ENCODE data around the gene NHLH1.
"Not testable (repeated sequence)": the region's sequence is repeated elsewhere in the genome, so short reads cannot be mapped to it uniquely, and the experiment has no call there.

Gene NHLH1

DNA sequence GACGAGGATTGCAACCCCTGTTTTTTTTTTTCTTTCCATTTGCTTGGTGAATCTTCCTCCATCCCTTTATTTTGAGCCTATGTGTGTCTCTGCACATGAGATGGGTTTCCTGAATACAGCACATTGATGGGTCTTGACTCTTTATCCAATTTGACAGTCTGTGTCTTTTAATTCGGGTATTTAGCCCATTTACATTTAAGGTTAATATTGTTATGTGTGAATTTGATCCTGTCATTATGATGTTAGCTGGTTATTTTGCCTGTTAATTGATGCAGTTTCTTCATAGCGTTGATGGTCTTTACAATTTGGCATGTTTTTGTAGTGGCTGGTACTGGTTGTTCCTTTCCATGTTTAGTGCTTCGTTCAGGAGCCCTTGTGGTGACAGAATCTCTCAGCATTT is 21.5 kb downstream of the NHLH1 start:
- not testable (repeated sequence) for DNase-seq

GRCh38 chr1:160394673-160395072 is 27.8 kb downstream of the NHLH1 start:
- DNase-seq: no peak

GRCh38 chr1:160397651-160398050 is 30.8 kb downstream of the NHLH1 start:
- DNase-seq: no peak

- DNase-seq: no peak
Observed at GRCh38 chr1:160398823-160399222, 32.0 kb downstream of the NHLH1 start.

DNA sequence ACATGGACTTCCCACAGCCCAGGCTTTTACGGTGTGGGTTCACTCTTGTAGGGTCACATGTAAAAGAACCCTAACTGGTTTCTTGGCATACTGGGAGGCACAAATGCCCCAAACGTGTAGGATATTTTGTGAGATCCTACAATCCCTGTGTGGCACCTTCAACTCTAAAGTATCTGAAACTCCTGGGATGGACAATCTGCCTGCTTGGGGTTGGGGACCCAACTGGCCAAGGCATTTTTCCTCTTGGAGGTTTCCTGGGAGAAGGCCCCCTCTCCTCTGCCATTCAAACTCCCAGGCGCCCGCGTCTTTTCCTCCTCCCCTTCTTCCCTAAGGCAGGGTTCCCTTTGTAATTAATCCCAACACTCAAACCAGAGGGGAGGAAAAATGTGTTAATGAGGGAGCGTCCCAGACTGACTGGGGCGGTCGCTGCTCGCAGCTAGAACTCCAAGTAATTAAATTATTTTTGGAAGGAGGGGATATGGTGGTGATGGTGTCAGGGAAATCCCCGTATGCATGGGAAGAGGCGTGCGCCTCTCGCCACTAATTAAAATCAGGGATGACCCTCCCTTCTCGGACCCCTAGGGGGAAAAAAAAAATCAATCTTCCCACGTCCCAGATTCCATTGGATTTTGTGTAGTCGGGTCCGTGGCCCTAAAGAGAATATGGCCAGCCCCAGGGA is 32.8 kb downstream of the NHLH1 start:
- no peak for DNase-seq

DNA sequence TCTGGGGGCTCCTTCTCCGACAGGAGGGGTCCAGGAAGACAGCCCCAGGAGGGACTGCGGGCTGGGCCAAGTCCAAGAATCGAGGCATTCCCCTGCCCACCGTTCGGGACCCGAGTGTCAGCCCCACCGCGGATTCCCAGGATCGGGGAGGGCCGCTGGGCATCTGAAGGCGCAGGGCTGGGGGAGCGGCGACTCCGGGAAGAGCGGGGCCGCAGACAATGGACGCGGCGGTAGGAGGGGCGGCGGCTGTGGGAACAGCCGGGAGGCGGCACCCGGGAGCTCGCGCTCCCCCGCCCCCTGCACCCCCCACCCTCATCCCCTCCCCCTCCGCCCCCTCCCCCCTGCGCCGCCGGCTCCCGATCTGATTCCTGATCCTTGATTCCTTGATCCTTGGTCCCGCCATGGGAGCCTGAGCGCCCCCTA is 33.4 kb downstream of the NHLH1 start, which contains the start of gene VANGL2:
Gene VANGL2 (plus strand): TSS at position 342 of the 423 bp plus-strand sequence. CDS start 15,274 bp downstream, outside the sequence.
- DNase-seq: peak; percentile 14

DNA sequence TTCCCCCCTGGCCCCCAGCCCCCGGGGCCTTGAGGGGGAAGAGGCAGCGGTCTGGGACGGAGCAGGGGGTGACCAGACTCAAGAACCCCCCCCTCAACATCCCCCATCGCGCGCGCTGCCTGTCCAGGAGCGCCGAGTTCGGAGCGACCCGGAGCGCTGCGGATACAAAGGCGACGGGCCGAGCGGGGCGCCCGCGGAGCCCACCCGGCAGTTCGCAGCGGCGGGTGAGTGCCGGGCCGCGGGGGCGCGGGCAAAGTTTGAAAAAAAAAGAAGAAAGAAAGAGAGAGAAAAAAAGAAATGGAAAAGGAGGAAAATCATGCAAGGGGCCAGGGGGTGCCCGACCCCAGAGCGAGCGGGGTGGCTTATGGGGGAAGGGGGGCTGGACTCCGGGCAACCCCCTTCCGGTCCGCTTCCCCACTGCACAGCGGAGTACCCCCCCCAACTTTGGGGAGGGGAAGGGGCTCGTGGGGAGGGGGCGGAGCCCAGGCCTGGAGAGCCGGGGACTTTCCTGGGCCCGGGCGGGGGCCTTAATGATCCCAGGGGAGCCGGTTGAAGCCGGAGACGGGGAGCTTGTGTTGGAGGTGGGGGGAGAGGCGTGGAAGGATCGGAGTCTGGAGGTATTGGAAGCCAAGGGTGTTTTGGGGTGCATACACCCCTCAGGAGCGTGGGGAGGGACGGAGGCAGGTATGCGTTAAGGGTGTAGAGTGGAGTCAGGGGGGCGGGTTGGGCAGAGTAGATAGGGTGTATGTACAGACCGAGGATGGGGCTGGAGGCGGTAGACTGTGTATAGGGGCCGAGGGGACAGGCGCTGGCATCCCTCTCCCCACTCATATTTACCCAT is 34.0 kb downstream of the NHLH1 start:
- no peak for DNase-seq

GRCh38 chr1:160401487-160401805 is 34.6 kb downstream of the NHLH1 start:
- DNase-seq: no peak

GRCh38 chr1:160402001-160402795 is 35.3 kb downstream of the NHLH1 start:
- DNase-seq: no peak

GRCh38 chr1:160403244-160403643 is 36.4 kb downstream of the NHLH1 start:
- DNase-seq: no peak

- no peak for DNase-seq
Observed at GRCh38 chr1:160404094-160404493, 37.2 kb downstream of the NHLH1 start.

DNA sequence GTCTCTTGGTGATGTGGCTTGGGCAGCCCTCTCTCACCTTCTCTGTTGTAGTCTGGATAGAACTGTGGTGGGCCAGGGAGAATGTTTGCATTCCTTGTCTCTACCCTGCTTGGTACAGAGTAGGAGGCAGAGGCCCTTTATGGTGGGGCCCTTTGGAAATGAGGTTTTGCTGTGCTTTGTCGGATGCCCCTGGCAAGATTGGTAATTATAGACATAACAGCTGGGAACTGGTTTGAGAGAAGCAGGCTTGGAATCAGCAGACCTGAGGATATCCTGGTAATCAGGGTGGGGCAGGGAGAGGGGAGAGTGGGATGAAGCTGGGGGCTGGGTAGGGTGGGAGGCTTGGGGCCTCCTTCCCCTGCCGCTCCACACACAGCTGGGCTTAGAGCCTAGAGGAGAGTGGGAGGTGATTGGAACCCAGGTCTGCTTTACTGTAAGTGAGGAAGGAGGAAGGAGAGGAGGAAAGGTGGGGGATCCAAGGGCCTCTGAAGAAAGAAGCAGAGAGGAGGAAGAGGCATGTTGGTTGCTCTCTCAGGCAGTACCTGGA is 38.5 kb downstream of the NHLH1 start:
- DNase-seq: no peak

- DNase-seq: no peak
Observed at GRCh38 chr1:160406131-160406968, 39.5 kb downstream of the NHLH1 start.

DNA sequence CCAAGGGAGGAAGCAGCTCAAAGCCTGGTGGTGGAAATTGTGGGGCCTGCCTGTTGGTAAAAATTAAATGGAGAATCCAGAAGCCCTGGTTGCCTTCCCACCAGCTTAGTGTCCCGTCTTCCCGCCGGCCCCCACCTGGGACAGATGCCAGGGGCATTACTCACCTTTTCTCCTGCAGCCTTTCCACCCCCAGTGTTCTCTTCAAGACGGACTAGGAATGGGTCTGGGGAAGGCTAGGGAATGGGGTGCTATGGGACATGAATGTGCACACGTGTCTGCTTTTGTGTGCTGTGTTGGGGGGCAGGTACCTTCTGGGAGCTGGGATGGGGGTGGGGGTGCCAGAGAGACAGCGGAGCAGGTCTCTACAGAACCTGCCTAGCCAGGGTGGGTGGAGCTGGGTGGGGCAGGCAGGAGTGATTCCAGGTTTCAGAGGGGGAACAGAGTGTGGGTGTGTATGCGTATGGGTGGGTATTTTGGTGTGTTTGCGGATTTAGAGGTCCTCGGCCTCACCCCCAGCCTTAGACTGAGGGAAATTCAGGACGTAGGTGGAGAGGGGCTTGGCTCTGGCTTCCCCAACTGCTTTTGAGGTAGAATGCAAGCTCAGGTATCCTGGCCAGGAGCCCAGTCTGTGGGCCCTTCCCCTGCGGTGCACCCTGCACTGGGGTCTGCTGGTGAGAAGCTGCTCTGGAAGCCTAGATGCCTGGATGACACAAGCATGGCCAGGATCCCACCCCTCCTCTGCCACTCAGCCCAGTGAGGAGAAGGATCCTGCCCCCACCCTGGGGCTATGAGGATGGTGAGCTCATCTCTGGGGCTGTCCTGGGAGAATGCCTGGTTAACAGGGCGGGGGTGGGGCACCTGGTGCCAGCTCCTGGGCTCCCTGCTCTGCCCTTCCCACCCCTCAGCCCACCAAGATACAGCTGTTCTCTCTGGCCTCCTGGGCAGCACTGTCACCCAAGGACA is 41.2 kb downstream of the NHLH1 start:
- DNase-seq: peak; percentile 47

DNA sequence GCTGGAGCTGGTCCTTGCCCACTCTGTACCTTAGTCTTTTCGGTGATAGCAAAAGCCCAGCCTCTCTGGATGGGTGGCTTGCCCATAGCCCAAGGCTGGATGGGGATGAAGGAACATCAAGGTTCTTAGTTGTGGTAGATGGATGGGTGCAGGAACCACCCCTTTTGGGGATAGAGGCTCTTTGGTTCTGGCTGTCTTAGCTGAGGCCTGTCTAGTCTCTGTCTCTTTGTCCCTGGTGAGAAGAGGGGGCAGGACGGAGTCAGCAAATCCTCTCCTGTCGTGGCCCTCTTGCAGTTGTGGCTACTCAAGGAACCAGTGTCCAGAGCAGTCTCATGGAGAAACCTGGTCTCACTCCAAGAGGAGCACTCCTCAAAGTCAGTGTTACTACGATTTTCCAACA is 42.0 kb downstream of the NHLH1 start:
- DNase-seq: no peak

- no peak for DNase-seq
Observed at GRCh38 chr1:160409486-160409885, 42.6 kb downstream of the NHLH1 start.

- DNase-seq: no peak
Observed at GRCh38 chr1:160410406-160411005, 43.6 kb downstream of the NHLH1 start.

GRCh38 chr1:160411271-160412027 is 44.6 kb downstream of the NHLH1 start:
- DNase-seq: no peak

- DNase-seq: no peak
Observed at GRCh38 chr1:160412028-160412362, 45.1 kb downstream of the NHLH1 start.

- no peak for DNase-seq
Observed at GRCh38 chr1:160413716-160414115, 46.8 kb downstream of the NHLH1 start.

Measured in EL (cell line).